CD4-positive, alpha-beta T cell treated with Interleukin-4 for 1 hour (primary cell): ENCODE results near the gene CD48.
A peak's percentile ranks its signal among the peaks of the same experiment; 100 is the strongest.

Experiments
- DNase-seq, 2 donors: peaks; one replicate each; pipeline ENCODE4 v3.0.0-alpha.2; 2020 to 2022

CD48 gene

DNA sequence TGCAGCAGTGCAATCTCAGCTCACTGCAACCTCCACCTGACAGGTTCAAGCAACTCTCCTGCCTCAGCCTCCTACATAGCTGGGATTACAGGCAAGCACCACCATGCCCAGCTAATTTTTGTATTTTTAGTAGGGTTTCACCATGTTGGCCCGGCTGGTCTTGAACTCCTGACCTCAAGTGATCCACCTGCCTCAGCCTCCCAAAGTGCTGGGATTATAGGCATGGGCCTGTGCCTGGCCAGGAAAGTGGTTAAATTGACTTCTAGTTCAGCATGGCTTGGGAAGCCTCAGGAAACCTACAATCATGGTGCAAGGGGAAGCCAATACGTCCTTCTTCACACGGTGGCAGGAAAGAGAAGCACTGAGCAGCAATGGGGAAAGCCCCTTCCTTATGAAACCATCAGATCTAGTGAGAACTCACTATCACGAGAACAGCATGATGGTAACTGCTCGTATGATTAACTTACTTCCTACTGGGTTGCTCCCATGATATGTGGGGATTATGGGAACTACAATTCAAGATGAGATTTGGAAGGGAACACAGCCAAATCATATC lies 981 bp upstream of the CD48 start:
- DNase-seq = peak; percentile 65 to 75

DNA sequence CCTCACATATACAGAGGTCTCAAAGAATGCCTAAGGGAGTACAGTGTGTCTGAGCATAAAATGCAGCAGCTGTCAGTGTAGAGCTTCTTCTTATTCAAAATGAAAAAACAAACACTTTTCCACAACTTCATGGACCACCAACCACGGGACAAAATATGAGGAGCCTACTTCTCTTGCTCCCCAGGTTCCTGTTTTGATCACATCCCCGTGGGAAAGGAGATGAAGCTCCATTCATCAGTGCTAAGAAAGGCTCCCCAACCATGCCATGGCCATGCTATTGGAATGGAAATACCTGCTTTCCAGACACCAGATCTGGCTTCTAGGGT lies 383 bp downstream of the CD48 start:
- DNase-seq = no peak

DNA sequence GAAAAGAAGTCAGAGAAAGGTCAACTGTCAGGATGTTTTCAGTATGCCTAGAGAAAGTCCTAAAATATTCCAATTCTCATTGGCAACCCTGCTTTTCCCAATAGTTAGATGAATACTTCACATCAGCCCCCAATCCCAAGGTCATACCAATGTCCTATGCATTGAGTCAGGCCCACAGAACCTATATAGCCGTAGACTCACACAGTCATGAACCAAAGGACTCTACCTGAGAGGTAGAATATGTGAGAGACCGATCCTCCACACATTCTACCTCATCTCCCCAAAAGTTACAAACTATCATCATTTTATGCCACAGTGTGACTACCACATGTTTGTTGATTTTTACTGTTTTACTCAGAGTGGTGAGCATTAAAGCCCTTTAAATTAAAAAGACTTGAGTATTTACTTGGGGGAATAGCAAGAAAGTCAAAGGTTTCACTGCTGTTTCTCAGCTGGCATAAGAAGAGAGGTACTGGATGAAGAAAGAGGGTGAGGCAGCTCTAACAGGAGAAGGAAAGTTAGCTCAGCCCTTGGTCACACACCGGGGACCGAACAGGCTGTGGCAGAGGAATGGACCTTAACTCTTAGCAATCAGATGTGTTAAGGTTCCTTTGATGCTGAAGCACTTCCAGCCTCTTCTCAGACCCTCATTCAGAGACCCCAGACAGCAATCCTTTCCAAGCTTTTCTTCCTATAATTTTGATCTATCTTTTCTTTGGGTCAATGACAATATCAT lies 937 bp downstream of the CD48 start:
- no peak for DNase-seq

DNA sequence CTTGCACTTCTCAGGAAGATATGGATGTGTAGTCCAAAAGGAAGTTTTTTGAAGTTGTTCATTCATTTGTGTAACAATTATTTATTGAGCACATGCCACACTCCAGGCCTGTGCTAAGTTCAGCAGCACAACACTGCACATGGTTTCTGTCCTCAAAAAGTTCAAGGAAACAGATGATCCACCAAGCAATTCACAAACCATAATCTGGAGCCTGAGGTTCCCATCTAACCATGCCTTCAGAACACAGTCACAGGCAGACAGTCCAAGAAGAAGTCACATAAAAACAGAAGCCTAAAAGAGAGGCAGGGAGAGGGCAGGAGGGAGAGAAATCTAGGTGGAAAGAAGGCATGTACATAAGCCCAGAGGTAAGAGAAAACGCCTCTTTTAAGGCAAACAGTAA lies 1.9 kb downstream of the CD48 start:
- no peak for DNase-seq

DNA sequence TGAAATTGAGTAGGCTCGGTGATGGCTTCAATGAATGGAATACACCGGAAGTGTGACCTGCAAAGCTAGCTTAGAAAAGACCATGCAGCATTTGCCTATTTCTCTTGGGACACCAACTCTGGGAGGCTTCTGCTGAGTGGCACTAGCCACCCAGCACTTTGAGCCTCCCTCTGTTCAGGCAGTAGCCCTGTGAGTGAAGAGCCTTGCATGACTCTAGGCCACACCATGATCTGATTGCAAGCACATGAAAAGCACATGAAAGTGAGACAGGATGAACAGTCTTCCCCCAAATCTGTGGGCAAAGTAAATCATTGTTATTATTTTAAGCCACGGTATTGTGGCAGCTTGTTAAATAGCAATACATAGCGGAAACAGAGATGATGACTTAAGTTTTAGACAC lies 2.8 kb downstream of the CD48 start:
- DNase-seq = peak in 1 of 2 donors; percentile 60

DNA sequence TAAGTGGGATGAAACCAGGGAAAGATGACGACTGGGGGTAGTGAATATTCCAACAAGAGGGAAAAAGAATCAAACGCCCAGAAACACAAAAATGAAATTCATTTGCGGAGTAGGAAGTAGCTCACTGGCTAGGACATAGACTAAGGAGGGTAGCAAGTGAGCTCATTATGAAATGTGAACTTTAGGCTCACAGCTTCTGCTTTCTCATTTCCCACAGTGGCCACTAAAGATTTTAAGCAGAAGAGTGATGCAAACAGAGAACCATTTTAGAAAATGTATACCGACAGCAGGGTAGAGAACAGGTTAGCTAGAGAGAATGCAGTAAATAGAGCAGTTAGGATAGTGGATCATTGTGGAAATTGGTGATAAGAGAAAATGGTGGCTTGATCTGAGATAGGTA lies 3.5 kb downstream of the CD48 start:
- DNase-seq = peak in 1 of 2 donors; percentile 43

DNA sequence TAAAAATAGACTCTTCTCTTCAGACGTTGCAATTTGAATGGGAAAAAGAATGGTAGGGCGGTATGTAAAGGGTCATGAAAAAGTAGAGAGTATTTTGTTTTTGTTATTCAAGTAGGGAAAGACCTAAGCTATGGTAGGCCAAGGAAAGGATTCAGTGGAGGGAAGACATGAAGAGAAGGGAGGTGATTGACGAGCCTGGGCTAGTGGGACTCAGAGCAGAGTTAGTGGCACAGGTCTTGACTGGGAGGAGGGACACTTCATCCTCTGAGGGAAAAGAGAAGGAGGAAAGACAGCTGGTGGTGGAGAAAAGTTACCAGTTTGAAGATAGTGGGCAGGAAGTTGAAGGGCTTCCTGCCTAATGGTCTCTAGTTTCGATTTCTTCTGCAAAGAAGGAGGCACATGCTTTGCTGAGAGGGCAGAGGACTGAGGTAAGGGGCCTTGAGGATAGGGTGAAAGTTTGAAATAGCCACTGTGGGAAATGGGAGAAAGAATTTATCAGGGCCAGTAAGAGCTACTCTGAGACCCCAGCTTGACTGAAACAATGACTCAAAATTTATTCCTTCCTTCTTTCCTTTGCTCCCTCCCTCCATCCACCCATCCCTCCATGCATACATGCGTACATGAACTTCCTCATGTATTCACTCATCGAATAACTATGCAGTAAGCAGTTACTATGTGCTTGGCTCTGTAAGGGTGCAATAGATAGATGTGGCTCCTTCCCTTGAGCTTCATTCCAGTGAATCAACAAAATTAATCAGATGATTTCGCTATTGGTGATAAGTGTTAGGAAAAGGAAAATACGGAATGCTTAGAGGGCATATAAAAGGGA lies 4.2 kb downstream of the CD48 start:
- peak in 1 of 2 donors; percentile 62 for DNase-seq

DNA sequence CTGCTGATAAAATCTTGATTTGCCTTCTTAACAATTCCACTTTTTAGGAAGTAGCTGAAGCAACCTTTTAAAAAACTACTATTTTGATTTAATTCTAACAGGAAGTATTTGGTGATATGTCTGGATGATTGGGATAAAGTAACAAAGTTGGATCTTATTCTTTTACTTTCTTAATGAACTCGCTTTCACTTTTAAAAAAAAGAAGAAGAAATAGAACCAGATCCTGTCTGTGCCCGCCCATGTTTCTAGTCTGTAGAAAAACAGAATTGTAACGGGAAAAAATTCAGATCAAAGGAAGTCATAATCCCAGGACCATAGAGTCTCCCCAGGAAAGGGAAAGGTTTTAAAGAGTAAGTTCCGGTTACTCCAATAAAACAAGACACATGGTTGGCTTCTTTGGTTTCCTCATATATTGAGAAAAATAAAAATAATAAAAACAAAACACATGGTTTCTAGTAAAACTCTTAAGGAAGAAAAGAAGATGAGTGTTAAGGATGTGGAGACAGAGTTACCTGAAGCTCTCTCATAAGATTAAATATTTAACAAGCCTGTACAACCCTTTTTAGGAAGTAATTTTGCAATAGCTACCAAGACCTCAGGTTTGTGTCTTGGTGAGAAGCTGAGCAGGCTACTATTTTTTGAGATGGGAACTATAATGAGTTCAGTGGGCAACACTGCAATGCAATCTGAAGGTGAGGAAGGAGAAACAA lies 4.9 kb downstream of the CD48 start:
- DNase-seq = no peak

DNA sequence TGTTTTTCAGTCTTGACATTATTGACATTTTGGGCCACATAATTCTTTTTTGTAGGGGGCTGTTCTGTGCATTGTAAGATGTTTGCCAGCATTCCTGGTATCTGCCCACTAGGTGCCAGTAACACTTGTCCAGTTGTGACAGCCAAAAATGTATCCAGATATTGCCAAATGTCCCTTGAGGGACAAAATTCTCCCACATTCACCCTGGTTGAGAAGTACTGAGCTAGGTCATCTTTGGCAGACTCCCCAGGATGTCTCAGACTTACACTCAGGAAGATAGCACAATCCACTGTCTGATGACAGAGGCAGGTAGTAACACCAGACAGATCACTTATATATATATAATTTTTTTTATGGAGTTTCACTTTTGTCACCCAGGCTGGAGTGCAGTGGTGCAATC lies 5.9 kb downstream of the CD48 start:
- no peak for DNase-seq

DNA sequence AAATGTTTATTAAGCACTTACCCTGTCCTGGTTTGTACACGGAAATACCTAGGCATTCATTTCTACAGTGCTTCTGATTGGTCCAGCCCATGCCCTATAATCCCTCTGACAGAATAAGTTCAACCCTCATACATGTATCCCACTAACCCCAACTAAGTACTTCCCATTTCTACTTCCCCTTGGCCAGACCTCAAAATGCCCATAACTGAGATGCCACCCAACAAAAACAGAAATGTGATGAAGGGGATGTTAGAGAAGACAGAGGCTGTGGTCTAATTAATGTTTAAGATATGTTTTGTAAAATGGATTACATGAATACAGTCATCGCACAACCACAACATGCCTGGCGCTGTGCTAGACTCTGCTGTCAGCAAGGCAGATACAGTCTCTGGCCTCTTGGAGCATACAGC lies 6.4 kb downstream of the CD48 start:
- DNase-seq = peak in 1 of 2 donors; percentile 35

DNA sequence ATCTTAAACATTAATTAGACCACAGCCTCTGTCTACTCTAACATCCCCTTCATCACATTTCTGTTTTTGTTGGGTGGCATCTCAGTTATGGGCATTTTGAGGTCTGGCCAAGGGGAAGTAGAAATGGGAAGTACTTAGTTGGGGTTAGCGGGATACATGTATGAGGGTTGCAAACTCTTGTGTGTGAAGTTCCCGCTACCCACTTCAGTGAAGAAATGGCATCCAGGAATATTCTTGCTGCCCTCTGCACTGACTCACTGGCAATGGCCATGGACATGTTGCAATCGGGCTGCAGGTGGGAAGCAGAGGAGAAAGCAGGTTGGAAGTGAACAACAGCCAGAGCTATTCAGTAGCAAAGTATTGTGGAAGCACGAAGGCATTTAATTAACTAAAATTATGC lies 7.4 kb downstream of the CD48 start:
- DNase-seq = peak in 1 of 2 donors; percentile 48

DNA sequence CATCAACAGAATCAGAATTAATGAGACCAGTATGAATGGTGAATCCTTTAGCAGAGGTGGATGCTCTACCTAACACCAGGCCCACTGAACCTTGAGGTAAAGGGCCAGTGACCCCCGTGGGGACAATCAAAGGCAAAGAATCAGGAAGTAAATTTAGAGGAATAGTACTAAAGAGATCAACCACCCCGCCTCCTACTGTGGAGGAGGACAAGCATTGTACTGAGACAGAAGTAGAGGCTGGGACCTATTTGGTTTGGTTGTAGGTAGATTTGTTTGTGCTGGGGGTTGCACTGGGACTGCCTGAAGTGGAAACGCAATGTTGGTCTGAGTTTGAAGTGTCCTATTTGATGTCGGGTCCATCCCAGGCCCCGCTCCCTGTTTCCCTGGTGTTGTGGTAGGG lies 9.5 kb downstream of the CD48 start:
- no peak for DNase-seq

DNA sequence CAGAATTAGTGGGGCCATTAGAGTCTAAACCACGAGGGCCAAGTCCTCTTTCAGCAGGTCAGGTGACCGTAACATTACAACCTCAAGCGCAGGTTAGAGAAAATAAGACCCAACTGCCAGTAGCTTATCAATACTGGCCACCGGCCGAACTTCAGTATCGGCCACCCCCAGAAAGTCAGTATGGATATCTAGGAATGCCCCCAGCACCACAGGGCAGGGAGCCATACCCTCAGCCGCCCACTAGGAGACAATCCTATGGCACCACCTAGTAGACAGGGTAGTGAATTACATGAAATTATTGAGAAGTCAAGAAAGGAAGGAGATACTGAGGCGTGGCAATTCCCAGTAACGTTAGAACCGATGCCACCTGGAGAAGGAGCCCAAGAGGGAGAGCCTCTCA lies 19.2 kb downstream of the CD48 start:
- peak in 1 of 2 donors; percentile 39 for DNase-seq

DNA sequence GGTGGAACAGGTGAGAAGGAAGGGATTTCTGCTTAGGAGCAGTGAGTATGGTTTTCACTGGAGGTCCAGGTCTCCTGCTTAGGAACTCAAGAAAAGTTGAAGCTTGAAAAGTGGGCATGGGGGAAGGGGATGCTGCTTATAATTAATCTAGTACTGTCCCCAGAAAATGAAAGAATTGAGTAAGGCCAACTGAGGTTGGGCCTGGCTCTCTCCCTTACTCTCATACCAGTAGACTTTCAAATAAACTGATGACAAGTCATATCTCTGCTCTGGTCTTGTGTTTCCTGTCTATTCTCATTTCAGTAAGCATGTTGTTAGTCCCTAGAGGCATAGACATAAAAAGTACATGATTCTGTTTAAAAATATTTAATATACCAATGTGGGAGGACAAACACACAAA lies 26.4 kb downstream of the CD48 start:
- DNase-seq = no peak

DNA sequence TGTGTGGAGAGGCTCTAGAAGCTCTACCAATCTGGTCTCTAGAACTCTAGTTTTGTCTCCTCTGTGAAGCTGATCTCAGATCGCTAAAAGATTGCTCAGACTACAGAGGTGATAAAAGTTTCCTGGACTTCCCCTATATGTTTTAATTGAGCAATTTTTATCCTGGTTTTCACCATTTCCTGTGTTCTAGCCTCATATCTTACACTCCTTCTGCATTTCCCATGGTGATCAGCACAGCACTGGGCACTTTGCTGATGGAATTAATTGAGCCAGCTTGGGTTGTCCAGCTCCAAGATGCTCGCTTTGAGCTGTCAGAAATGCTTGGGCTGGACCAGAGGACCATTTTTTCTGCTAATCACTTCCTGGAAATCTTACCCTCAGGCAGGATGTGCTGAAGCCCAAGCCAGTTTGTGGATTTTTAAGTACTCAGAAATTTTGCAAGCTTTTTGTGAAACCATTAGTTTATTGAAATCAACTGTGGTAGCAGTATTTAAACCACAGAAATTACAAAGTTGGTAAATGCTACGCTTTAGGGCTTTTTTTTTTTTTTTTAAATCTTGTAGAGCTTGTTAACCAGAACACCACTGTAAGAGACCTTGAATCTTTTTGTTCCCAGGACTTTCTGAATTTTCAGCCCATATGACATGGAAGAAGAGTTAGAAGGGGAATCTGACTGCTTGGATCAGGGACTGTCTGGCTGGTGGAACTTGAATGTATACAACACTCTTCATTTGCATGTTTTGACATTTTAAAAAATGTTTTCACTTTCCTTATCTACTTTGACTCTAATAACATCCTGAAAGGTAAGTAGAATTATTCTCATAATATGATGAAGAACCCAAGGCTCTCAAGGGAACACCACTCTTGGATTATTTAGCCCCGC lies 28.4 kb downstream of the CD48 start:
- peak in 1 of 2 donors; percentile 67 for DNase-seq

DNA sequence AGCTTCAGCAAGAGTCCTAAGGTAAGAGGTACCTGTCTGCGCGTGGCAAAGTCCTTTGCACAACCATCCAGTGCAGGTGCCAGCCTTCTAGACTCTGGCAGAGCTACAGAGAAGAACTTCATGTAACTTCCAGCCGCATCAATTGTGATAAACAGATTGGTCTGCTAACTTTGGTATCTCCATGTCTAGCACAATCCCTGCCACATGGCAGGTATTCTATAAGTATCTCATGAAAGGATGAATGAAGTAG lies 29.8 kb downstream of the CD48 start:
- no peak for DNase-seq

DNA sequence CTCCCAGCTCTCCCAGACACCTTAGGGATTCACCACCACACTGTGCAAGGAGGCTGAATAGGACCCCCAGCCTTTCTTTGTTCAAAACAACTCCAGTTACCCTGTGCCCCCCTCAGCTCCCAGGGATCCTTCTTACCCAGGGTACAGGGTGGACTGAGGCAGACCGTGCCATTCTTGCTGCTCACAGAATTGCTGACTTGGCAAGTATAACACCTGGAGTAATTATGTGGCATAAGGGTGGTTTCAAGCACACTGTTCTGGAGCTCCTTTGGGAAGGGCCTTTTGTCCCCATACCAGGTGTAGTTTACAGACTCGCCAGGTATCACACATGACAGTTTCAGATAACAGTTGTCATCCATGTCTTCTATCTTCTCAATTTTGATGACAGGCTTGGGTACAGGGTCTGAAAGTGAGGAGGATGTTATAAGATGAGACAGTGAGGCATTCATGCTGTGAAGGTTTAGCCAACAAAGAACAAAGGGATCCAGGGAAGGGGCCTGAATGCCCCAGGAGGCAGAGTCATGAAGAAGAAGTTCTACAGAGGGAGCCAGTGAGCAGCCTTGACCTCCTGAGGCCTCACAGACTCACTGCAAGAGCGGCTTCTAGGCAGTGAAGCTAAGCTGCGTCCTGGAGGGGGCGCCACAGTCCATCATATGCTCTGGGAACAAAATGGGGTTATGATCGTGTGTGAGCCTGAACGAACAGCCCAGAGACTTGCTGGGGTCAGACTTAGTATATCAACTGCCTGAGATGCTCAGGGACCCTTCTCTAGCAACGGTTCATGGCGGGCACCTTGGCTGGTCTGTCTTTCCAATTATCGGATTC lies 30.3 kb downstream of the CD48 start:
- DNase-seq = peak; percentile 89

DNA sequence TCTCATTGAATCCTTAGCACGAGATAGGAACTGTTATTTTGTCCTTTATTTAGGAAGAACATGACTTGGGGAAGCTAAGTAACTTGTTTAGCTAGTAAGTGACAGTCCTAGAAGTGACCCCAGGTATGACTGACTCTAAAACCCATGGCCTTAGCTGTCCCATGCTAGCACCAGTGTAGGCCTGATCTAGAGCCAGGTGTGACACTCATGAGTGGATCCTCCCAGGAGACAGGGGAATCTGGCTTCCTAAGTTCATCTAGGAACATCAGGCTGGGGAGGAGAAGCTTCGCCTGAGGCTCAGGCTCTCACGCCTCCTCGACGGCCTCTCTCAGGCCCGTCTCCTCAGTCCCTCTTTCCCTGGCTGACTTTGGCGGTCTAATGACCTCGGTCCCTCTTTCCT lies 31.2 kb downstream of the CD48 start:
- no peak for DNase-seq

DNA sequence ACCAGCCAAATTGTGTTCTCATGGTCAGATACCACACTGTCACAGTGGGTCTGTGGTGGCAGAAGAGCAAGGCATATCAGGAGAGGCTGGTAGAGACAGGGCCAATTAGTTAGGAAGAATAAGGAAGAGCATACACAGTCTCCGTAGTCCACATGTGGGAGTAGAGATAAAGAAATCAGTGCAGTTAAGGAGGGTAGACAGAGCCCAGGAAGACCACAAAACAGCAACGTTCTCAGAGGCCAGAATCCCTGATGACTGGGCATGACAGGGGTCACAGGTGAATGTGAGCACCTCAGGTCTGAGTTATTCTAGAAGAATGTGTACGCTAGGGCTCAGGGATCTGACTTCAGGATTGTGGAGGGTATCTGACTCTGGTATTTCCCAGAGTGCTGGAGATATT lies 31.7 kb downstream of the CD48 start:
- DNase-seq = no peak

DNA sequence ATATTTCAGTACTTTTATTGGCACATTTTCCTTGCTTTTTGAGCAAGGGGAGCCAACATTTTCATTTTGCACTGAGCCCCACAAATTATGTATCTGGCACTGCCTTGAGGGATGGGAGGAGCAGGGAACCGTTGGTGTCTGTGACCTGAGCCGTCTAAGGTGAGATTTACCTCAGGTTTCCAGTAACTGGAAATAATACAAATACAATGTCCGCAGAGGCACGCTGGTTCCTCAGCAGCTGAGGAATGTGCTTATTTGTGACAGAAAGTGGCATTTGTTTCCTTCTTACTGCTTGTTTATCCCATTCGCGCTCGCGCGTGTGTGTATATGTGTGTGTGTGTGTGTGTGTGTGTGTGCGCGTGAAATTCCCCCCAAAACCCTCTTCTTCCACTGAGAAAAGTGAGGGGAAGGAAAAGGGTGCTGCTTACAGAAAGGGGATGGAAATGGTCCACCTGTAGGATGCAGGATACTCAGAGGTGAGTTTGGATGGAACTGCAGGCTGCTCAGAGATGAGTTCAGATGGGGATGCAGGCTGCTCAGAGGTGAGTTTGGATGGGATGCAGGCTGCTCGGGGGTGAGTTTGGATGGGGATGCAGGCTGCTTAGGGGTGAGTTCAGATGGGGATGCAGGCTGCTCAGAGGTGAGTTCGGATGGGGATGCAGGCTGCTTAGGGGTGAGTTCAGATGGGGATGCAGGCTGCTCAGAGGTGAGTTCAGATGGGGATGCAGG lies 34.6 kb downstream of the CD48 start:
- no peak for DNase-seq
